ENCODE measurements around the gene MGLL. TPM values are rescaled to one million over a fixed set of nuclear protein-coding genes. Genes with fewer than 3 reads are reported as not detected.

Gene MGLL
- total RNA-seq, 2 experiments from 2014 or later = 3.4 to 5.0 TPM

DNA sequence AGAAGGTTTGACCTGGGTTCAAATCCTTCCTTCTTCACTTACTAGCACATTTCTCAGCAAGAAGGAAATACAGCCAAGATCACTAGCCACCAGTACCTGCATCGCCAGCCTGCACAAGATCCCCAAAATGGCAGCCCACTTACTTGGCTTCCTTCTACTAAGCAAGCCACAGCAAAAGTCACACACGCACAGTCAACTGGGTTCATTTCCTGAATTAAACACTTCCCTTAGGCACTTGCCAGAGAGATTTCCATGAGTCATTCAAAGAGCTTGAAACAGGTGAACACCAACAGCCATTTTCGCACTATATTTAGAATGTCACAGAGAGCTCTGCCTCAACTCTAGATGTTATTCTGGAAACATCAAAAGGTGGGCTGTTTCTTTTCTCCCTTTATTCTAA, 42.6 kb downstream of the MGLL start:
- CTCF ChIA-PET = interaction anchor here (1.1 kb wide), 1 partner anchor 205 kb away, joined by 3 read pairs; no protein-coding TSS in a partner anchor

GRCh38 chr3:127777921-127778656, 44.2 kb downstream of the MGLL start:
- H3K4me1 Mint-ChIP-seq = peaks cover 16% of the 10 kb centered on the region
- no peak for DNase-seq
- no peak overlapping the region for H3K27ac Mint-ChIP-seq
- H3K36me3 Mint-ChIP-seq = peaks cover 3% of the 10 kb centered on the region
- peaks cover 5% of the 10 kb centered on the region for H3K9me3 Mint-ChIP-seq (ENCODE audit: low read depth)
- H3K27me3 Mint-ChIP-seq = no peaks in the 10 kb centered on the region
- CTCF ChIA-PET = interaction anchor here (1.5 kb wide), 1 partner anchor 13 kb away, joined by 4 read pairs; no protein-coding TSS in a partner anchor
- no peak for ATAC-seq
- no peak overlapping the region for H3K4me3 Mint-ChIP-seq

More for the DNA sequence above, 42.6 kb downstream of the MGLL start:
- peaks cover 5% of the 10 kb centered on the region for H3K9me3 Mint-ChIP-seq (ENCODE audit: low read depth)
- no peak overlapping the region for H3K4me3 Mint-ChIP-seq
- peaks cover 16% of the 10 kb centered on the region for H3K4me1 Mint-ChIP-seq
- H3K27me3 Mint-ChIP-seq = no peaks in the 10 kb centered on the region
- H3K27ac Mint-ChIP-seq = no peak overlapping the region
- peaks cover 3% of the 10 kb centered on the region for H3K36me3 Mint-ChIP-seq
- no peak for DNase-seq
- no peak for ATAC-seq

- H3K9me3 Mint-ChIP-seq (ENCODE audit: low read depth) = peaks cover 5% of the 10 kb centered on the region
- CTCF ChIA-PET = interaction anchor here (1.5 kb wide), 1 partner anchor 14 kb away, joined by 4 read pairs; no protein-coding TSS in a partner anchor
- DNase-seq (no peak), ATAC-seq (no peak)
- no peak overlapping the region for H3K4me3 Mint-ChIP-seq
- peaks cover 3% of the 10 kb centered on the region for H3K36me3 Mint-ChIP-seq
- H3K27me3 Mint-ChIP-seq = no peaks in the 10 kb centered on the region
- peaks cover 16% of the 10 kb centered on the region for H3K4me1 Mint-ChIP-seq
- H3K27ac Mint-ChIP-seq = no peak overlapping the region
These were observed 45.0 kb downstream of the MGLL start for GRCh38 chr3:127777332-127777731.

GRCh38 chr3:127776347-127776746, 46.0 kb downstream of the MGLL start:
- no peaks in the 10 kb centered on the region for H3K27me3 Mint-ChIP-seq
- H3K4me1 Mint-ChIP-seq = peaks cover 16% of the 10 kb centered on the region
- CTCF ChIA-PET = interaction anchor here (1.1 to 1.5 kb wide), 2 partner anchors 10 to 15 kb away, joined by 3 to 4 read pairs; no protein-coding TSS in a partner anchor
- H3K4me3 Mint-ChIP-seq = no peak overlapping the region
- ATAC-seq = no peak
- H3K9me3 Mint-ChIP-seq (ENCODE audit: low read depth) = peaks cover 5% of the 10 kb centered on the region
- H3K36me3 Mint-ChIP-seq = peaks cover 3% of the 10 kb centered on the region
- DNase-seq = no peak
- H3K27ac Mint-ChIP-seq = no peak overlapping the region

DNA sequence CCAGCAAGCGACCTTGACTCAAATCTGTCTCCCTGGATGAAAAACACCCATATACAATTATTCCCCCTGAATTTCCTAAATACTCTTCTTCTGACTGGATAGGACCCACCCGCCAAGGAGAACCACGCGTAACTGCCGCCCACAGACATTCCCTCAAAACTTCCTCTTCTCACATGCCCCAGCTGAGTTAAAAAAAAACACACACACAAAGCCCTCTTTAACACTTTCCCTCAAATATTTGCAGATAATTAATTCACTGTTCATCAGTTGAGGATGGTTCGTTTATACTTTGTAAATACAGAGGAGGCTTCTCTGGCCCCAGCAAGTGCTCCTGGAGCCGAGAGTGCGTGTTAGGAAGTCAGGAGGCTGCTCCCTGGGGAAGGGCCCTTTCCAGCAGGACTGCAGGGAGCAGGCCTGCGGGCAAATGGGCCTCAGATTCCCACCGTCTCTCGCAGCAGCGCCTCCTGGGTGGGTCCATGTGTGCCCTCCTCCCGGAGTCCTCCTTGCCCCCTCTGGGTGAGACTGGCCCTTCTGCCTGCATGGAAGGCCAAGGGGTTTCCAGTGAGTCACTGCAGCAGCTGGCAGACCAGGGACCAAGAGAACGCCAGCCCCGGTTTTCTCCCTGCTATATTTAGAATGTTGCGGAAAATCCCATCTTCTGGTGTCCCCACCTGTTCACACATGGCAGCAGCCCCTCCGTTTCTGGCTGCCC, 46.8 kb downstream of the MGLL start:
- DNase-seq (no peak), ATAC-seq (no peak)
- Mint-ChIP-seq H3K4me3 (no peak overlapping the region), H3K27ac (no peak overlapping the region), H3K36me3 (peaks cover 3% of the 10 kb centered on the region), H3K4me1 (peaks cover 16% of the 10 kb centered on the region), H3K27me3 (no peaks in the 10 kb centered on the region), H3K9me3 (ENCODE audit: low read depth) (peaks cover 5% of the 10 kb centered on the region)
- CTCF ChIA-PET = interaction anchor here (0.7 to 1.1 kb wide), 2 partner anchors 8 to 9 kb away, joined by 3 read pairs; no protein-coding TSS in a partner anchor

GRCh38 chr3:127774647-127775046, 47.7 kb downstream of the MGLL start:
- ATAC-seq (no peak), DNase-seq (no peak)
- peaks cover 3% of the 10 kb centered on the region for H3K36me3 Mint-ChIP-seq
- peaks cover 14% of the 10 kb centered on the region for H3K4me1 Mint-ChIP-seq
- H3K27me3 Mint-ChIP-seq = no peaks in the 10 kb centered on the region
- CTCF ChIA-PET = no interaction called here
- no peak overlapping the region for H3K4me3 Mint-ChIP-seq
- H3K27ac Mint-ChIP-seq = no peak overlapping the region
- H3K9me3 Mint-ChIP-seq (ENCODE audit: low read depth) = peaks cover 5% of the 10 kb centered on the region

DNA sequence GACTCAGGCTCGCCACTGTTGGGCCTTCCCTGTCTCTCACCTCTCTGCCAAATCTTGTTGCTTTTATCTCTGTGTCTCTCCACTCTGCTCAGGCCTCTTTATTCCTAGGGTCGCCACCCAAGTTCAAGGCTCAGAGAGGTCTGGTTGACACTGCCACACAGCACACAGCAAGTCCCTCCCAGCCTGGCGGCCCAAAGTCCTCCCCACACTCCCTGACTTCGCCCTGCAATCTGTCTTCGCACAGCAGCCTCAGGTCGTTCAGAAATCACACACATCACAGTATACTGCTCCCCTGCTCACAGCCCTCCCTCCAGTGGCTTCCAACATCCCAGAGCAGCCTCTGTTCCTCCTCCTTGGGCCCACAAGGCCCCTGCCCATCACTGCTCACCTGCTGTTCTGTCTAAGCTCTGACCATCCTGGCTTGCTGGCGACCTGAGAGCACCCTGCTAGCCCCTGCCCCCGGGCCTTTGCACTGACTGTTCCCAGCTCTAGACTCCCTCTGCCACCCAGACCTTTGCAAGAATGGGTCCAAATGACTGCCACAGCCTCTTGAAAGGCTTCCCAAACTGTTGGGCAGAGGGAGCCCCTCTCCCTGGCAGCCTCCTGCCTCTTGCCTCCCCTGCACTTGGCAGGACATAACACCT, 48.4 kb downstream of the MGLL start:
- H3K9me3 Mint-ChIP-seq (ENCODE audit: low read depth) = peaks cover 5% of the 10 kb centered on the region
- no peak overlapping the region for H3K27ac Mint-ChIP-seq
- CTCF ChIA-PET = no interaction called here
- H3K4me1 Mint-ChIP-seq = peaks cover 12% of the 10 kb centered on the region
- no peaks in the 10 kb centered on the region for H3K27me3 Mint-ChIP-seq
- H3K4me3 Mint-ChIP-seq = no peak overlapping the region
- peak; percentile 23 for ATAC-seq
- H3K36me3 Mint-ChIP-seq = peaks cover 3% of the 10 kb centered on the region
- DNase-seq = no peak

DNA sequence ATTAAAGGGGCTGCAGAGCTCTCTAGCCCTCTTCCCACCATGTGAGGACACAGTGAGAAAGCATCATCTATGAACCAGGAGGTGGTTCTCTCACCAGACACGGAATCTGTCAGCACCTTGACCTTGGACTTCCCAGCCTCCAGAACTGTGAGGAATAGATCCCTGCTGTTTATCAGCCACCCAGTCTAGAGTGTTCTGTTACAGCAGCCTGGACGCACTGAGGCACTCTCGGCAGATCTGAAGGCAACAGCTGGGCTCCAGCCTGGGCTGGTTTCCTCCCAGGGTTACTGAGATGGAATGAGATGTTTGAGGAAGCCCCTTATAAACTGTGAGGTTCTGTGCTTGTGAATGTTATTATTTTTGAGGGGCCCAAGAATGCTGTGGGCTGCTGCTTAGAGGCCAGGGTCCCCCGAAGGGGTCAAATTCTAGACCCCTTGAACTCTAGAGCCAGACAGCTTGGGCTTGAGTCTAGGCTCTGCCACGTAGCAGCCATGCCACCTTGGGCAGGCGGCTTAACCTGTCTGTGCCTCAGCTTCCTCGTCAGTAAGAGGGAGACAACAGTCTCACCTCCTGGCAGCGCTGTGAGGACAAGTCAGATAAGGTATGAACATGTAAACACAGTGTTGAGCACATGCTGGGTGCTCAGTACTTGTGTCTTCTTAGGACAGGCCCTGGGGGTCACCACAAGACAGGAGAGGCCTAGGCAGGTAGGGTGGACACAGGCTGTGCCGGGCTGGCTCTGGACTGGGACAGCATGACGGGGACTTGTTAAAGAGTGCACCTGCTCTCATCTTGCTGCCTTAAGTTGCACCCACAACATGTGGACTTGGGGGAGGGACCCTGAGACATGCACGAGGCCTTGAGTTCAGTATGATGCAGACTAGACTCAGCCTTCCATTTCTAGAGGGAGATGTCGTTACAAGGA, 49.2 kb downstream of the MGLL start:
- ATAC-seq (no peak), DNase-seq (no peak)
- Mint-ChIP-seq H3K4me1 (peaks cover 19% of the 10 kb centered on the region), H3K4me3 (no peak overlapping the region), H3K9me3 (ENCODE audit: low read depth) (peaks cover 5% of the 10 kb centered on the region), H3K27ac (no peak overlapping the region), H3K27me3 (peaks cover 3% of the 10 kb centered on the region), H3K36me3 (peaks cover 6% of the 10 kb centered on the region)
- CTCF ChIA-PET = no interaction called here

- CTCF ChIA-PET = no interaction called here
- DNase-seq (no peak), ATAC-seq (no peak)
- Mint-ChIP-seq H3K27me3 (peaks cover 3% of the 10 kb centered on the region), H3K4me1 (peaks cover 20% of the 10 kb centered on the region), H3K4me3 (no peak overlapping the region), H3K9me3 (ENCODE audit: low read depth) (peaks cover 8% of the 10 kb centered on the region), H3K27ac (no peak overlapping the region), H3K36me3 (peaks cover 6% of the 10 kb centered on the region)
These were observed 50.0 kb downstream of the MGLL start for GRCh38 chr3:127772273-127772672.

DNA sequence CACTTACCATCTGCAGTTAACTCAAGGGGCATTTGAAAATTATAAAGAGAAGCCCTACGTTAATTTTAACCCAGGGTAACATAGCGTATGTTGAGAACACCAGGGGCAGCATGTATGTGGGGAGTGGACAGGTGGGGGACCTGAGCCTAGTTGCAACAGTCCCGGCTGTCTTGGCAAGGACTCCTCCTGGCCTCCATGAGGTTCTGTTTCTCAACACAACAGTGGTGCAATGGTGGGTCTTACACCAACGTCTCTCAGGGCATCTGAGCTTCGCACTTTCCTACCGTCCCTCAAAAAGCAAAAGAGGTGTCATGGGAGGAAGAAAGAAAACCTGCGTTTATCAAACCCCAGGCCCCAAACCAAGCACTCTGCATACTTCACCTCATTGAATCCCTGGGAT, 50.6 kb downstream of the MGLL start:
- H3K27ac Mint-ChIP-seq = no peak overlapping the region
- CTCF ChIA-PET = no interaction called here

DNA sequence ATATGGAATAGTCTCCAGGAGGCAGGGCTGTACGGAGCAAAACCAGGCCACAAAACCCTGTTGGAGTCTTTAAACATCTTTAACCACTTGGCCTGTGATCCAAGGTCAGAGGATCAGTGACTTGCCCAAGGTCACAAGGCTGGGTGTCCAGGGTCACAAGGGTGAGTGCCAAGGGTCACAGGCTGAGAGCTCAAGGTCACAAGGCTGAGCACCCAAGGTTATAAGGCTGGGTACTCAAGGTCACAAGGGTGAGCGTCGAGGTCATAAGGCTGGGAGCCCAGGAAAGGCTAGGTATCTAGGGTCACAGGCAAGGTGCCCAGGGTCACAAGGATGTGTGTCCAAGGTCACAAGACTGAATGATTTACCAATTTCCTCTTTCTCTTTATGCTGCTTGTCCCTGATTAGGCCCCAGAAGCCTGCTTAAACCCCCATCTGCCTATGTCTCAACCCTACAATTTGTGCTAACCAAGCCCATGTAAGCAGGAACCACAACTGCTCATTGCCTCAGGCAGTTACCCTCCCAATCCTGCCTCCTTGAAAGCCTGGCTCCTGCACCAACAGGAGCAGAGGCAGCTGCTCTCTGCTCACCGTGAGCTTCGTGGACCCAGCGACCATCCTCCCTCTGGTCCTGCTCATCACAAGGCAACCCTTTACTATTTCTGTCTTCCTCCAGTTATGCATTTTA, 51.5 kb downstream of the MGLL start:
- Mint-ChIP-seq H3K27me3 (peaks cover 3% of the 10 kb centered on the region), H3K4me3 (no peak overlapping the region), H3K9me3 (ENCODE audit: low read depth) (peaks cover 6% of the 10 kb centered on the region), H3K4me1 (peaks cover 27% of the 10 kb centered on the region), H3K36me3 (peaks cover 3% of the 10 kb centered on the region), H3K27ac (no peak overlapping the region)
- CTCF ChIA-PET = interaction anchor here (1.1 kb wide), 1 partner anchor 14 kb away, joined by 3 read pairs; no protein-coding TSS in a partner anchor
- DNase-seq = no peak
- no peak for ATAC-seq

More for the DNA sequence above, 50.6 kb downstream of the MGLL start:
- DNase-seq = no peak
- Mint-ChIP-seq H3K36me3 (peaks cover 3% of the 10 kb centered on the region), H3K4me3 (no peak overlapping the region), H3K27me3 (peaks cover 3% of the 10 kb centered on the region), H3K9me3 (ENCODE audit: low read depth) (peaks cover 7% of the 10 kb centered on the region), H3K4me1 (peaks cover 24% of the 10 kb centered on the region)
- no peak for ATAC-seq
